Gastroesophageal sphincter (tissue), 4 donors: Measurements from ENCODE around the gene FAM89A. TPM values are rescaled to one million over a fixed set of nuclear protein-coding genes. Genes with fewer than 3 reads are reported as not detected.

Experiments used
- ATAC-seq: fragments of 150-250 bp; one replicate; pipeline ENCODE4 v1.9.1; 2016; ENCODE audit warnings: mild to moderate bottlenecking, moderate library complexity
- H3K27ac ChIP-seq, 4 donors: fragments of 200-600 bp; sonication (generic) in 3 of 4; 1 replicate in 3 of 4; 2 replicates in 1 of 4; pipeline ENCODE4 v1.5.1; 2016 to 2019
- H3K27me3 ChIP-seq: fragments of 200-600 bp; sonication (generic); one replicate; pipeline ENCODE4 v1.5.1; 2019
- H3K36me3 ChIP-seq, 2 donors: fragments of 200-600 bp; sonication (generic); one replicate each; pipeline ENCODE4 v1.5.1; 2019; ENCODE audit warnings: control low read depth in 1 of 2
- H3K4me1 ChIP-seq, 3 donors: fragments of 200-600 bp; sonication (generic); 1 replicate in 2 of 3; 2 replicates in 1 of 3; pipeline ENCODE4 v1.5.1; 2016 to 2019; ENCODE audit warnings: control low read depth in 2 of 3
- H3K4me3 ChIP-seq, 2 donors: fragments of 200-600 bp; sonication (generic); one replicate each; pipeline ENCODE4 v1.5.1; 2019; ENCODE audit warnings: mild to moderate bottlenecking in 1 of 2, moderate library complexity in 1 of 2
- H3K9me3 ChIP-seq, 3 donors: fragments of 200-600 bp; sonication (generic); one replicate each; pipeline ENCODE4 v1.5.1; 2017 to 2019; ENCODE audit warnings: control low read depth in 2 of 3
- CTCF ChIP-seq, 4 experiments: fragments of 200-600 bp in 2 of 4; fragments of 450-650 bp in 2 of 4; sonication (generic) in 1 of 4; IDR thresholded peaks; one replicate each; pipeline ENCODE4 v1.5.1; 2017 to 2019; ENCODE audit warnings: antibody characterized with exemption in 4 of 4, mild to moderate bottlenecking in 2 of 4, moderate library complexity in 2 of 4
- EP300 ChIP-seq: sonication (generic); formaldehyde crosslinking; IDR thresholded peaks from one replicate; pipeline ENCODE4 v1.6.1; 2017; ENCODE audit warnings: antibody characterized with exemption, mild to moderate bottlenecking
- POLR2A ChIP-seq, 2 donors: fragments of 450-650 bp; IDR thresholded peaks; one replicate each; pipeline ENCODE4 v1.6.1; 2017; ENCODE audit warnings: antibody characterized with exemption in 2 of 2, mild to moderate bottlenecking in 2 of 2, moderate library complexity in 1 of 2
- POLR2AphosphoS5 ChIP-seq: sonication (generic); formaldehyde crosslinking; IDR thresholded peaks from one replicate; pipeline ENCODE4 v1.6.1; 2017; ENCODE audit warnings: antibody characterized with exemption
- WGBS, 2 donors: methylation state at CpG; one replicate each; pipeline ENCODE4 v1.1.5; 2018; ENCODE audit warnings: low coverage in 1 of 2; 5-methylcytosine and 5-hydroxymethylcytosine counted together
- total RNA-seq, 4 donors: library from RNA; depleted of rRNA; stranded (reverse); fragments of >200 nt; gene quantifications; one replicate each; pipeline ENCODE4 v1.1.0, GENCODE V29; 2016

The FAM89A gene
- total RNA-seq, 4 donors from 2014 or later: 2.5 to 11.6 (median 7.7) TPM

- 82 to 92% methylated on average over 2 to 6 of the region's 6 CpGs for WGBS, 2 donors
- Histone ChIP-seq H3K27ac (no peak overlapping the region), H3K4me1 (no peaks in the 10 kb centered on the region), H3K36me3 (no peaks in the 10 kb centered on the region), H3K4me3 (no peak overlapping the region), H3K27me3 (peaks cover 10% of the 10 kb centered on the region), H3K9me3 (no peaks in the 10 kb centered on the region)
- ATAC-seq: no peak
- TF ChIP-seq EP300 (no peak), CTCF (IDR thresholded peaks at IDR 0.05) (no peak), POLR2A (IDR thresholded peaks at IDR 0.05) (no peak), POLR2AphosphoS5 (no peak)
Observed at GRCh38 chr1:231072041-231072440, 32.0 kb upstream of the FAM89A start.

DNA sequence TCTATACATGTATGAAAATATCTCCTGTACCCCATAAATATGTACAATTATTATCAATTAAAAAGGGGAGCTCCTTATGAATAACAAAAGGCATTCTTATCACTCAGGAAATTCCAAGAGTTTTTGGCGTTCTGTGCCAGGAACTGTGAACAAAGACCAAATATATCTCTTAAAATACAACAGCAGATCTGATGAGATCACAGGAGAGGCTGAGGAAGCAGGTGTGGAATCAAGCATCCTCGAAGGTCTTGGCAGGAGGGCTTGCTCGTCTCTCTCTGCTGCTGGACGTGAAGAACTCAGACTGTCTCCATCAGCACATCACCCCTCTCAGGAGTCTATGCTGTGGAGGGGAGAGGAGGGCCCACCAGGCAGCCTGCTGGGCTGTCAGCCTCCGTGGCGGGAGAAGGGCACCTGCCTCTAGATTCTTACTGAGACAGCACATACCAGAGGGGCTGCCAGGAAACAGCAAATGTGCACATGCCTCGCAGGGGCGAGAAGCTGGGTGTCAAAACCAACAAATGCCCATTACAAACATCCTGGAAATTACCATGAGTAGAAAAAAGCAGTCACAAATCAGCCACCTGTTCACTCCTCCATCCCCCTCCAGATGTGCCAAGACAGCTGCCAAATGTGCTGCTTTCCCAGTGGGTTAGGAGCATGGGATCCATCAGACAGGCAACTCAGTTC is 30.8 kb upstream of the FAM89A start:
- no peaks in the 10 kb centered on the region for H3K9me3 ChIP-seq
- H3K4me3 ChIP-seq: no peak overlapping the region
- ATAC-seq: no peak
- peaks cover 11% of the 10 kb centered on the region for H3K27me3 ChIP-seq
- no peak overlapping the region for H3K27ac ChIP-seq
- WGBS, 2 donors: 25 to 34% methylated on average over 2 to 4 of the region's 8 CpGs
- TF ChIP-seq CTCF (IDR thresholded peaks at IDR 0.05) (no peak), POLR2A (IDR thresholded peaks at IDR 0.05) (no peak), EP300 (no peak), POLR2AphosphoS5 (no peak)
- no peaks in the 10 kb centered on the region for H3K4me1 ChIP-seq
- H3K36me3 ChIP-seq: no peaks in the 10 kb centered on the region

DNA sequence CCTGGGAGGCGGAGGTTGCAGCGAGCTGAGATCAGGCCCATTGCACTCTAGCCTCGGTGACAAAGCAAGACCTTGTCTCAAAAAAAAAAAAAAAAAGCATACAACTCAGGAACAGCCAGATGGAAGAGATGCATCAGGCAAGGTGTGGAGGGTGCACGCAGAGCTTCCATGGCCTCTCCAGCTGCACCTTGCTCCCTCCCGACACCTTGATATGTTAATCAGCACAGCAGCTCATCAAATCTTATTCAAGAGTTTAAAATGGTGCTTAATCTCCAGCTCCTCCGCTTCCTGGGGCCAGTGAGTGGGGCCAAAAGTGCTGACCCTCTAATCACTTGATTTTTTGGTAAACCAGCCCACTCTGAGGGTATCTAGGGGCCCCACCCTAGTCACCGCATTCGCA is 29.3 kb upstream of the FAM89A start:
- no peak overlapping the region for H3K4me3 ChIP-seq
- 79 to 87% methylated on average over 4 of the region's 8 CpGs for WGBS, 2 donors
- peaks cover 11% of the 10 kb centered on the region for H3K27me3 ChIP-seq
- H3K36me3 ChIP-seq: no peaks in the 10 kb centered on the region
- H3K9me3 ChIP-seq: no peaks in the 10 kb centered on the region
- no peak for ATAC-seq
- no peaks in the 10 kb centered on the region for H3K4me1 ChIP-seq
- no peak overlapping the region for H3K27ac ChIP-seq
- TF ChIP-seq CTCF (IDR thresholded peaks at IDR 0.05) (no peak), POLR2A (IDR thresholded peaks at IDR 0.05) (no peak), EP300 (no peak), POLR2AphosphoS5 (no peak)

DNA sequence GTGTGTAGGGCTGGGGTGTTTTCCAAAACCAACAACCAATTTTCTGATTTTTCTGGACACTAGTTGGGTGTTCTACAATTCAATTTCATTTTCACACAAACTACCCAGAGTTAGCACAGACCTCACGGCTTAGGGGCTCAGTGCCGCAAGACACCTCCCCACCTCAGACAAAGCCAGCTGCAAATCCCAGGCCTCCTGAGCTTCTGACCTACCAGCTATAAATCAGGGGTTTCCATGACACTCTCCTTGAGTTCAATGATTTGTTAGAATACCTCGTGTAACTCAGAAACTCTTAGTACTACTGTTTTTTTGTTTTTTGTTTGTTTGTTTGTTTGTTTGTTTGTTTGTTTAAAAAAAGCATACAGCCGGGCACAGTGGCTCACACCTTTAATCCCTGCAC is 28.7 kb upstream of the FAM89A start:
- H3K9me3 ChIP-seq: no peaks in the 10 kb centered on the region
- no peak overlapping the region for H3K4me3 ChIP-seq
- H3K4me1 ChIP-seq: no peaks in the 10 kb centered on the region
- H3K27ac ChIP-seq: no peak overlapping the region
- H3K36me3 ChIP-seq: no peaks in the 10 kb centered on the region
- no peak for ATAC-seq
- TF ChIP-seq POLR2AphosphoS5: no peak
- TF ChIP-seq EP300: no peak
- TF ChIP-seq POLR2A (IDR thresholded peaks at IDR 0.05): no peak
- no peak for TF ChIP-seq CTCF (IDR thresholded peaks at IDR 0.05)
- 29 to 67% methylated on average over 2 to 3 of the region's 4 CpGs for WGBS, 2 donors
- peaks cover 11% of the 10 kb centered on the region for H3K27me3 ChIP-seq

DNA sequence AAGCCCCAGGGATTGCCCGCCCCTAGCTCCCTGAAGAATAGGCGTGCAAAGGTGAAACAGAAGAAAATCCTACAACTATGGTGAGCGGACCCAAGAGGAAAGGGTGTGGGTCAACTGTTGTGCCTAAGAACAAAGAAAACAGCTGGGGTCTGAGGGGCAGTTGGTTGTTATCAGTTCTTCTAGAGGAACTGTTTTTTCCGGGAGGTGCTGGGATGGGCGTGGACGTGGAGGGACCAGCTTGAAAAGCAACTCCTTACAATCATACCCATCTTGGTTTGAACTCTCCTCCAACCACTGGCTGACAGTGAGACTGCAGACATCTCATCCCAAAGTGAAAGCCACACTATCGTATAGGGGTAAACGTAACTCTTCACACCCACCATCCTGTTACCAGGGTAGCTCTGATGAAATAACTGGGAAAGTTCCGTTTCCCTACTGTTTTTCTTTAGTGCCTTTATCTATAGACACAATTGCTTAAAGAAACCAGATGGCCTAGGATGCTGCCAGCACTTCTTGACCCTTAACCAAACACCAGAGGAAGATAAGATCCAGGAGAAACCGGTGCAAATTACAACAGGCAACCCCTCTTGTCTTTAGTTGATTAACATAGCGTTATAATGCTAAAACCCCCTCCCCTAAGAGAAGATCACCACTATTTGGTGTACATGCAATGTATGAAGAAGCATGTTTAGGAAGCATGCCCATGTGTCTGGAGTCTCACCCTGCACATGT is 25.6 kb upstream of the FAM89A start:
- Histone ChIP-seq H3K27me3 (peaks cover 19% of the 10 kb centered on the region), H3K9me3 (no peaks in the 10 kb centered on the region), H3K4me1 (no peaks in the 10 kb centered on the region), H3K4me3 (no peak overlapping the region), H3K27ac (no peak overlapping the region), H3K36me3 (no peaks in the 10 kb centered on the region)
- TF ChIP-seq POLR2AphosphoS5 (no peak), POLR2A (IDR thresholded peaks at IDR 0.05) (no peak), EP300 (no peak), CTCF (IDR thresholded peaks at IDR 0.05) (no peak)
- WGBS, 2 donors: 64 to 72% methylated on average over 4 to 11 of the region's 11 CpGs
- no peak for ATAC-seq
